GM21576 (cell line): ENCODE results near the gene NOD2.

ENCODE experiments used
- ATAC-seq: cut with Tn5 transposase; IDR thresholded peaks from one replicate; pipeline ENCODE4 v1.9.1; 2021; ENCODE audit warnings: mild to moderate bottlenecking, moderate library complexity; ENCODE audit not compliant: unreplicated experiment

NOD2 gene

DNA sequence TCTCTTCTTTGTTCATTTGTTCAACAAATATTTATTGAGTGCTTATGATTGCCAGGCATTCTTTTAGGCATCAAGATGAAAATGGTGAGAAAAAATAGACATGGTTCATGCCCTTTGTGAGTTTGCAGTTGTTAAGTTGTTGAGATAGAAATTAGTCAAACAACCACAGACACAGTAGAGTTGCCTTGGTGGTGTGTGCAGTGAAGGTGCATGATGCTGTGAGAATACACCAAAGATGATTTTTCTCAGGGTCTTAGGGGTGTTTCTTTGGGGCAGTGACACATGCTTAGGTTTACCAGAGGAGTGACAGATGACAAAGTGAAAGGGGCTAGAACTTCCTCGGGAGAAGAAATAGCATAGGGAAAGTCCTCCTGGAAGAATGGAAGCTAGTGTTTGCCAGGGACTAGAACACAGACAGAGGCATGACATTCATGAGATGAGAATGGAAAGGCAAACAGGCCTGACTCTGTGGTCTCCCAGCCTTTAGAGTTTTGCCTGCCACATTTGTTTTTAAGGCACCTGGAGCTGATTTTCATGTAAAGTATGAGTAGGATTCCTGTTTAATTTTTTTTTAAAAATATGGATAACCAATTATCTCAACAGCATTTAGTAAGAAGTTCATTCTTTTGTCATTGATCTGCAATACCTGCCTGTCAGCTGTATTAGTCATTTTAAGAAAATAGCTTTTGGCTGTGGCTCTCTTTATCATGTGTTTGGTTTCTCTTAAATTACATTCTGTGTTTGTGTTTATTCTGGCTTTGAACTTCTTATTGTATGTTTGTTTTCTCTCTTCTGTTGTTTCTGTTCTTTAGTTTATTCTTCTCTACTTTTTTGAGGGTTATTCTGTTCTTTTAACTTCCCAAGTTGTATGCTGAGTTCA lies 85.1 kb downstream of the NOD2 start:
- ATAC-seq: no peak

DNA sequence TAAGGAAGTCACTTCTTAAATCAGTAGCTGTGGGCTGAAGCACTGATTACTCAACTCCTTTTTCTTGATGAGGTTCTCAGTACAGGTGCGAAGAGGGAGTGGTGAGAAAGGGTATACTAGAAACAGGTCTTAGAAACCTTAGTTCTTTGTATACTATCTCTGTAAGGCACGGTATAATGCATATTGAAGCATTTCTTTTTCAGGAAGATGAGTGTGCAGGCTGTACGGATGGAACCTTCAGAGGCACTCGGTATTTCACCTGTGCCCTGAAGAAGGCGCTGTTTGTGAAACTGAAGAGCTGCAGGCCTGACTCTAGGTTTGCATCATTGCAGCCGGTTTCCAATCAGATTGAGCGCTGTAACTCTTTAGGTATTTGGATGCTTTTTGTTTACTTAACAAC lies 87.6 kb downstream of the NOD2 start:
- no peak for ATAC-seq

DNA sequence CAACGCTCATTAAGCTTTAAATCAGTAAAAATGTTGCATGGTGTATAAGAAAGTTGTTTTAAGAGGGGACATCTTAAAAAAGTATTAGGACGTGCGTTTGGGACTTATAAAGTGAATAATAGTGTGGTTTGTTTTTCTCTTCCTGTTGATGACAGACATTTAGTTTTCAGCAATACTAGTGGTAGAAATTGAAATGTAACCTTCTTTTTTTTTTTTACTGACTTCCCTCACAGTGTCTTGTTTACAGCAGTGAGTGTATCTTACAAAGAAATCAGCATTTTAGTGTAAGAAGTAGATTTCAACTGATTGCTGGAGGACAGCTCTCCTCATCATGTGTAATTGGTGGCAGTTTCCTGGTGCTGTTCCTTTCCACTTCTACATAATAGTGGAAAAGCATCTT lies 88.1 kb downstream of the NOD2 start:
- no peak for ATAC-seq
